HepG2 (cell line): ENCODE results near the gene TFAP2E. TPM values are rescaled to one million over a fixed set of nuclear protein-coding genes. Genes with fewer than 3 reads are reported as not detected.

ENCODE experiments used
- ATAC-seq: fragments of 200-7000 bp; cut with Tn5 transposase; 3 replicates; pipeline ENCODE4 v1.9.1; 2020; ENCODE audit warnings: mild to moderate bottlenecking, moderate library complexity
- BruUV-seq: library from RNA; stranded (reverse); fragments of 400-500 nt; replicated peaks from 2 replicates; lab custom pipeline; 2021; lab: Mats Ljungman, UMichigan
- CTCF ChIA-PET: fragments of 300-600 bp; formaldehyde crosslinking; extraction: SDS; loops from one replicate; lab custom pipeline; 2021; ENCODE audit warnings: low total read pairs, inconsistent platforms, low intra/inter-chr PET ratio; lab: Yijun Ruan, JAX
- POLR2A ChIA-PET: fragments of 350-600 bp; sonication (Branson Sonifier 250); formaldehyde crosslinking; loops from one replicate; lab custom pipeline; 2020; ENCODE audit warnings: antibody characterized with exemption, inconsistent platforms; lab: Yijun Ruan, JAX
- DNase-seq: peaks from one replicate; pipeline ENCODE4 v3.0.0-alpha.2; 2015; ENCODE audit warnings: low spot score
- FAIRE-seq: peaks from 3 replicates; lab custom pipeline; 2011; peaks lifted over from hg19 to GRCh38; lab: Jason Lieb, UNC
- H2AFZ ChIP-seq: one replicate; pipeline ENCODE4 v1.6.1; 2011; ENCODE audit warnings: low read length, inconsistent platforms
- H3K27ac ChIP-seq: fragments of 300-600 bp; 3 replicates; pipeline ENCODE4 v1.8.0; 2011; ENCODE audit warnings: mixed run types, mild to moderate bottlenecking, mixed read lengths, low read length, inconsistent platforms; ENCODE audit not compliant: insufficient read depth; ENCODE audit errors: extremely low read length
- H3K27me3 ChIP-seq, 2 experiments: fragments of 200-600 bp in 1 of 2; 2 replicates in 1 of 2; 3 replicates in 1 of 2; pipeline versions ENCODE4 v1.6.0 to v1.8.0; 2011; ENCODE audit warnings: low read length in 2 of 2, mild to moderate bottlenecking in 2 of 2, moderate library complexity in 2 of 2, inconsistent platforms in 1 of 2; ENCODE audit not compliant: insufficient read depth in 2 of 2, control insufficient read depth in 1 of 2
- H3K36me3 ChIP-seq, 2 experiments: fragments of 200-600 bp in 1 of 2; replicated peaks in 1 of 2; 2 replicates in 1 of 2; 3 replicates in 1 of 2; pipeline versions ENCODE4 v1.5.1 to v1.8.0; 2011; ENCODE audit warnings: low read length in 2 of 2, inconsistent platforms in 1 of 2; ENCODE audit not compliant: insufficient read depth in 2 of 2, control insufficient read depth in 1 of 2
- H3K4me1 ChIP-seq: 2 replicates; pipeline ENCODE4 v1.5.1; 2012; ENCODE audit warnings: low read length, inconsistent platforms; ENCODE audit not compliant: insufficient read depth
- H3K4me2 ChIP-seq: 2 replicates; pipeline ENCODE4 v1.6.0; 2011; ENCODE audit warnings: low read depth, low read length, inconsistent platforms
- H3K4me3 ChIP-seq, 3 experiments: fragments of 200-600 bp in 1 of 3; sonication (generic), shearing (Covaris generic) in 1 of 3; replicated peaks in 1 of 3; 2 replicates each; pipeline ENCODE4 v1.5.1; 2011 to 2016; ENCODE audit warnings: low read length in 3 of 3, inconsistent platforms in 2 of 3, low read depth in 2 of 3, mild to moderate bottlenecking in 2 of 3, control low read depth in 1 of 3, mixed read lengths in 1 of 3; ENCODE audit not compliant: insufficient read depth in 1 of 3
- H3K79me2 ChIP-seq: one replicate; pipeline ENCODE4 v1.6.1; 2011; ENCODE audit warnings: low read length, inconsistent platforms; ENCODE audit not compliant: insufficient read depth
- H3K9ac ChIP-seq: 2 replicates; pipeline ENCODE4 v1.6.0; 2011; ENCODE audit warnings: mild to moderate bottlenecking, low read depth, low read length, inconsistent platforms; ENCODE audit not compliant: insufficient read depth
- H3K9me3 ChIP-seq: 2 replicates; pipeline ENCODE4 v1.5.1; 2012; ENCODE audit warnings: mild to moderate bottlenecking, low read length
- H4K20me1 ChIP-seq: 2 replicates; pipeline ENCODE4 v1.6.0; 2011; ENCODE audit warnings: inconsistent platforms, mild to moderate bottlenecking, low read length, moderate library complexity; ENCODE audit not compliant: insufficient read depth
- CREB1 ChIP-seq, 2 experiments: fragments of 450-650 bp in 1 of 2; IDR thresholded peaks; 2 replicates each; pipeline ENCODE4 v1.6.1; 2016 to 2017; ENCODE audit warnings: control low read depth in 1 of 2, mild to moderate bottlenecking in 1 of 2, missing compliant biosample characterization in 1 of 2, missing genetic modification characterization in 1 of 2
- HMGA1 ChIP-seq: sonication (generic); formaldehyde crosslinking; conservative IDR thresholded peaks from 2 replicates; pipeline ENCODE4 v1.4.0; 2020; ENCODE audit warnings: missing genetic modification reagents
- HNF4G ChIP-seq, 2 experiments: sonication (generic) in 1 of 2; formaldehyde crosslinking in 1 of 2; IDR thresholded peaks; 2 replicates each; pipeline versions ENCODE4 v1.4.0 to v1.6.1; 2011 to 2020; ENCODE audit warnings: borderline replicate concordance in 2 of 2, low read depth in 2 of 2, mild to moderate bottlenecking in 2 of 2, low read length in 1 of 2, missing genetic modification reagents in 1 of 2, moderate library complexity in 1 of 2
- MTA1 ChIP-seq: sonication (generic); formaldehyde crosslinking; IDR thresholded peaks from 2 replicates; pipeline ENCODE4 v1.4.0; 2020; ENCODE audit warnings: missing genetic modification reagents, mild to moderate bottlenecking, borderline replicate concordance
- PAWR ChIP-seq: sonication (generic); formaldehyde crosslinking; IDR thresholded peaks from 2 replicates; pipeline ENCODE4 v1.4.0; 2020; ENCODE audit warnings: missing genetic modification reagents, mild to moderate bottlenecking, borderline replicate concordance
- POLR2A ChIP-seq, 2 experiments: IDR thresholded peaks; 2 replicates each; pipeline ENCODE4 v1.6.1; 2011; ENCODE audit warnings: low read depth in 2 of 2, low read length in 2 of 2, mild to moderate bottlenecking in 1 of 2, moderate library complexity in 1 of 2; ENCODE audit not compliant: insufficient read depth in 1 of 2
- ZBTB46 ChIP-seq: sonication (generic); formaldehyde crosslinking; IDR thresholded peaks from 2 replicates; pipeline ENCODE4 v1.4.0; 2020; ENCODE audit warnings: mild to moderate bottlenecking, missing genetic modification reagents, borderline replicate concordance
- ZNF740 ChIP-seq: sonication (generic); formaldehyde crosslinking; IDR thresholded peaks from 2 replicates; pipeline ENCODE4 v1.4.0; 2020; ENCODE audit warnings: missing genetic modification reagents
- WGBS: methylation state at CpG from one replicate; pipeline ENCODE4 v1.1.6; 2017; ENCODE audit warnings: low lambda C conversion rate; 5-methylcytosine and 5-hydroxymethylcytosine counted together
- in situ Hi-C: cut with HindIII; loops from 2 replicates; pipeline ENCODE4 v1.10.0; 2017; ENCODE audit warnings: low pct_unique_long_range_greater_than_20kb; ENCODE audit not compliant: extremely low pct_ligation_motif_present
- intact Hi-C: fragments of 100-400 bp; cut with micrococcal nuclease; formaldehyde crosslinking; loops from one replicate; pipeline ENCODE4 v1.10.0; 2022; ENCODE audit not compliant: unreplicated experiment
- polyA plus RNA-seq, 8 experiments: library from polyadenylated mRNA; depleted of rRNA in 3 of 8; stranded (reverse) in 7 of 8; unstranded in 1 of 8; fragments of >200 nt; fragmentation: Illumina TruSeq in 4 of 8; extraction: Trizol in 4 of 8; gene quantifications; 2 replicates each; pipeline versions ENCODE4 v1.2.1 to v1.2.3, GENCODE V29; 2011 to 2016; ENCODE audit warnings: low read depth in 4 of 8, missing spikeins in 1 of 8, mixed read lengths in 1 of 8; ENCODE audit not compliant: insufficient read depth in 1 of 8
- total RNA-seq, 5 experiments: library from RNA; depleted of rRNA; stranded (reverse); fragments of >200 nt; fragmentation: Illumina TruSeq; extraction: Trizol; gene quantifications; 2 replicates each; pipeline ENCODE4 v1.2.3, GENCODE V29; 2016; ENCODE audit warnings: low read depth in 1 of 5

The TFAP2E gene
- total and polyA plus RNA-seq, 2 of the 13 experiments (the other 11 are each of a cell fraction or from before 2014, with no cell fraction given), result 0.31 to 0.41 TPM

- no peak for ATAC-seq
- H3K4me2 ChIP-seq, result no peak overlapping the region
- TF ChIP-seq PAWR (no peak), MTA1 (CRISPR knock-in tag) (no peak), ZNF740 (CRISPR knock-in tag) (no peak), HNF4G (IDR thresholded peaks at IDR 0.05; ENCODE audit: borderline replicate concordance, low read depth, low read length) (no peak), HNF4G (CRISPR knock-in tag; IDR thresholded peaks at IDR 0.05; ENCODE audit: borderline replicate concordance, low read depth) (no peak), ZBTB46 (no peak), POLR2A (IDR thresholded peaks at IDR 0.05; ENCODE audit: insufficient read depth in 1 of 2, low read depth in 2 of 2, low read length in 2 of 2) (no peak), CREB1 (IDR thresholded peaks at IDR 0.05) (no peak), CREB1 (CRISPR knock-in tag; IDR thresholded peaks at IDR 0.05) (no peak), HMGA1 (CRISPR knock-in tag) (no peak)
- intact Hi-C loops (no loop called here), in situ Hi-C loops (no loop called here)
- no peak for DNase-seq
- no peak overlapping the region for H3K4me3 ChIP-seq
- no peaks in the 10 kb centered on the region for H3K79me2 ChIP-seq
- CTCF ChIA-PET, result no interaction called here
- 100% methylated on average over 12 of the region's 25 CpGs for WGBS
- peaks cover 15% of the 10 kb centered on the region for H3K4me1 ChIP-seq
- H3K9ac ChIP-seq, result no peak overlapping the region
- no peak overlapping the region for H3K27ac ChIP-seq
- no TSS peak for BruUV-seq
- 0 out of 5 replicates have a peak, but pooled peaks cover 0 to under 1% of the 10 kb centered on the region in 2 experiments for H3K36me3 ChIP-seq
- FAIRE-seq, result no peak
- no peaks in the 10 kb centered on the region for H3K27me3 ChIP-seq
- no peaks in the 10 kb centered on the region for H4K20me1 ChIP-seq
- no peaks in the 10 kb centered on the region for H3K9me3 ChIP-seq
- H2AFZ ChIP-seq, result no peak overlapping the region
- POLR2A ChIA-PET, result no interaction called here
Measured at GRCh38 chr1:35590476-35591040, 17.4 kb downstream of the TFAP2E start.
